GM21526 (cell line): ENCODE results near the gene NPR1.
"Not testable (repeated sequence)": the region's sequence is repeated elsewhere in the genome, so short reads cannot be mapped to it uniquely, and the experiment has no call there.

Source experiments
- ATAC-seq: cut with Tn5 transposase; IDR thresholded peaks from one replicate; pipeline ENCODE4 v1.9.1; 2021; ENCODE audit warnings: moderate library complexity; ENCODE audit not compliant: unreplicated experiment, low FRiP score

NPR1 gene

DNA sequence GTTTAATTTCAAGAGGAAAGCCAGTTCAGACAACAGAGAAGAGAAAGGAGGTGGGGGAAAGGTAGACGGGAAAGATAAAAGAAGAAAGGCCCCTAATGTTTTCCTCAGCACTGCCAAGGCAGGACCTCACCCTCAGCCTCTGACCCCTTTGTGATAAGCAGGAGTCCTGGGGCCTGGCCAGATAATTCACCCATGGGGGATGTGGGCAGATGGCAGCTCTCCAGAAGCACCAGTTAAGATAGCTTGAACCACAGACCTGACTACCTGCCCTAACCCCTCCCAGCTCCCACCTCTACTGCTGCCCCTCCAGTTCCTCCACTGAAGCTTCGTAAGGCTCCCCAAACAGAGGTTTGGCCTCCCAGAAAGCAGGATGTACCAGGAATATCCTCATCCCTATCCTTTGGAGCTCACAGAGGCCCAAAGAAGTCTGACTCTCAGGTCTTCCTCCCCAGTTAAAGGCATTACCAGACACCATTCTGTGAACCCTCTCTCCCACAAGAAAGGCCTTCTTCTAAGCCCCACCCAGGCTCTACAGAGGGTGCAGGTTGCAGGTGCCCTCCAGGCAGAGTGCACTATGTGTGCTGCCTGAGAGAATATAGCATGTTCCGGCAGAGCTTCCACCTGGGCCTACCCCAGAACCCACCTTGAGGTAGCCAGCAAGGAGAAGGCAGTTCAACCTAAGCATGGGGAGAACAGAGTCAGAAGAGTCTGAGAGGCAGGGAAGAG is 29.2 kb upstream of the NPR1 start:
- no peak for ATAC-seq

DNA sequence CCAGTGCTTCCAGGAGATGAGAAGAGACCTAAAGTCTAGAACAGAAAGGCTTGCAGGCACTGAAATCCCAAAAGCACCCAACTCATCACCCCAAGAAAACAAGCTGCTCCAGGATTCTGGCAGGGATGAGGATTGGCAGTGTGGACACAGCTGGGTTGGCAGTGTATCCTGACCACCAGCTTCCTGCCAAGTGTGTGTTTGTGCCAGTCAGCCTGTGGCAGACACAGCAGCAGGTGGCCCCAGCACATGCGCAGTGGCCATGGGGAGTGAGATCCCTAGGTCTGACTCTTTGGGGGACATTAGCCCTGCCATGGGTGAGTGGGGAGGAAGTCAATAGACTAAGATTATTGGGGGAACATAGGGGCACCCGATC is 28.6 kb upstream of the NPR1 start:
- ATAC-seq: no peak

DNA sequence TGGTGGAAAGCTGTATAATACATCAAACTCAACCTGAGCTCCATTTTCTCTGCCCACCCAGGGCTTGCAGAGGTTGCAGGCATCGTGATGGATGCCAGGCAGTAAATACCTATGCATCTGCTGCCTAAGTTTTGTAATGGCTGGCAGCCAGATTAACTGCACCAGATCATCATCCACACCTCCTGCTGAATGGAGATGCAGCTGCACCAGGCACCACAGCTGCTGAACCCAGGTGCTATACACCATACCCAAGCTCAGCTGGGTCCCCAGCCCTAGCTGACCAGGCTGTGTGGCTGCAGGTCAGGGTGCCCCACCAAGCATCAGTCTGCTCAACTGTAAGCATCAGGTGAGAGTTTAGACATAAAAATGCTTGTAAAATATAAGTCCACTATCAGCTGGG is 26.7 kb upstream of the NPR1 start:
- ATAC-seq: no peak

DNA sequence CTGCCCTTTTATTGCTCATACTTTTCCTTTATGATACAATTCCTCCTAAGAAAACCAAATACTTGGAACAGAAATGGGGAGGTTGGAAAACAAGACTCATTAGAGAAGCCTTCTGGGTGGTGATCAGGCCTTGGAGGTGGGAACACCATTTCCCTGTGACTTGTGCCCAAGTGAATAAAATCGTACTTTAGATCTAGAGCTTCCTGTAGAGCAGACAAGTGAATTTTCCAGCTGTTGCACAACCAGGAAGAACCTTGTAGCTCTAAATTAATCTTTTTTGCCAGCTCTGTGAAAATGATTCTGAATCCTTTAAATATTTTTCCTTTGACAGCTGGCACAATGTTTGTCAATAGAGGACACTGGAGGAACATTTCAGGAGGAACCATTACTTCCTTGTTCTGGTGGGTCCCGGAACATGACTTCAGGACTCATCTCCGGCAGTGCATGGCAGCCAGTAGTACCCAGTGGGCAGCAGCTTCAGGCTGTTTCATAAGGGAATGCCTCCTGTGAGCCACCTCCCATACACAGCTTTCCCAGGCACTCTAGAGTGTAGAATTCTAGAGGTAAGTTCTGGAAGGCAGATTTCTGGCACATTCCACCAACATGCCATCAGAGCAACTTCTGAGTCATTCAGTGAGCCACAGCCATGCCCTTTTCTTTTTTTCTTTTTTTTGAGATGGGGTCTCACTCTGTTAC is 25.5 kb upstream of the NPR1 start:
- ATAC-seq: no peak

DNA sequence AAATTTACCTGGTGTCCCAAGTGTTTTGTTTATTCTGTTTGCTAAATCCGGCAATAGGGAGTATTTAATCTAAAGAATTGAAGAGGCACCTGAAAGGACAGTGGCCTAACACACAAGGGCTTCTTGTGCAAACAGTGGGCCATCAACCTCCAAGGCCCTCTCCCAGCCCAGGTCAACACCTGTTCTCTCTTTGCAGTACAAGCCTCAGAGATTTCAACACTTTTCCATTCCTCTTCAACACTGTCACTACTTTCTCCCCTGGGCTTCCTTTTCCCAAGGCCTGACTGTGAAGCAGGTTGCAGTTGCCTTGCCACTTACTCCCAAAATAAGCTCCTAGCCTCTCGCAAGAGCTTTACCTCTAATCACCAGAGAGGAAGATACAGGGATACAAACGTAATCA is 23.2 kb upstream of the NPR1 start:
- ATAC-seq: no peak

DNA sequence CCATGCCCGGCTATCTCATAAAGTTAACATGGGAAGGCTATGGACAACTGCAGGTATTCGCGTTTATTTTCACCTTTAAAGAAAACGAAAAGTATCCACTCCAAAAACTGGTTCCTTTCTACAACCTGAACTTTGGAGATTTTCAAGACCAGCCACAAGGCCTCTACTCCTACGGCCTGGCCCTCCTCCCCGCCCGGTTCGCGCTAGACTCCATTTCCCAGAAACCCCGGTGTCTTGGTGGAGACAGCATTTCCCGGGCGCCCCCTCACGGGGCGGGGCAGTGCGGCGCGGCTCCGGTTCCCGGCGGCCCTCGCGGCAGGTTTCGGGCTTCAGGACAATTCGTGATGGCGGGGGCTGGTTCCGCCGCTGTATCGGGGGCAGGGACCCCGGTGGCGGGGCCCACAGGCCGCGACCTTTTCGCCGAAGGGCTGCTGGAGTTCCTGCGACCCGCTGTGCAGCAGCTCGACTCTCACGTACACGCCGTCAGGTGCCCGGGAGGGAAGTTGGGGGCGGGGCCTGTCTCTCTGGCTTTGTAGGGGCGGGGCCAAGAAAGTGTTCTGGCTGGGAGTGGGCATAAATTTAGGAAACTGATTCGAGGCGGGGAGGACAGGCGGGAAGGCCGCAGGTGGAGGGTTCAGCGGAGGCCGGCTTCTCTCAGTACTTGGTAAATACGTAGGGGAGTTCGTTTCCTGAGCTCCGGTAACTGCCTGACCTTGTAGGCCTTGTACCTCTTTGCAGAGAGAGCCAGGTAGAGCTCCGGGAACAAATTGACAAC is 19.9 kb upstream of the NPR1 start, which contains the start of gene SNAPIN:
SNAPIN (plus strand) TSS at position 304 of the 775 bp plus-strand sequence; CDS start at position 345, 41 bp downstream.
- ATAC-seq: peak; percentile 75

DNA sequence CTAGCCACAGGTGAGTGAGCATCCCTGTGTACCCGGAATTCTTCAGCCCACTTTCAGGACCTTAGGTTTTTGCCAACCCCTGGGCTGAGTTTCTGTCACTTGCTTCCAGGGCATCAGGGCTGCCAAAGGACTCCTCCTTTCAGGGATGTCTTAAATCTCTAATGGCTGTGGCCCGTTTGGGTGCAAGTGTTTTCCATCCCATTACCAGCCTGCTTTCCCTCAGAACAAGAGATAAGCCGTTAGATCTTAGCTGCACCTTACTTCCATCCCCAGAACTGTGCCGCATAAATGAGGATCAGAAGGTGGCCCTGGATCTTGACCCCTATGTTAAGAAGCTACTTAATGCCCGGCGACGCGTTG is 19.3 kb upstream of the NPR1 start:
- ATAC-seq: peak; percentile 3

DNA sequence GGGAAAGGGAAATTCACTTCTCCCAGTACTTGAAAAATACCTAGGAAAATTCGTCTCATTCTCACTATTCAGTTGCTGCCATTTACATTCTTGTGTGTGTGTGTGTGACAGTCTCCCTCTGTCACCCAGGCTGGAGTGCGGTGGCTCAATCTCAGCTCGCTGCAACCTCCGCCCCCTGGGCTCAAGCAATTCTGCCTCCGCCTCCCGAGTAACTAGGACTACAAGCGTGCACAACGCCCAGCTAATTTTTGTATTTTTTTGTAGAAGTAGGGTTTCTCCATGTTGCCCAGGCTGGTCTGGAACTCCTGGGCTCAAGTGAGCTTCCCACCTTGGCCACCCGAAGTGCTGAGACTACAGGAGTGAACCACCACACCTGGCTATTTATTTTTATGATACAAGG is 18.8 kb upstream of the NPR1 start:
- ATAC-seq: no peak

DNA sequence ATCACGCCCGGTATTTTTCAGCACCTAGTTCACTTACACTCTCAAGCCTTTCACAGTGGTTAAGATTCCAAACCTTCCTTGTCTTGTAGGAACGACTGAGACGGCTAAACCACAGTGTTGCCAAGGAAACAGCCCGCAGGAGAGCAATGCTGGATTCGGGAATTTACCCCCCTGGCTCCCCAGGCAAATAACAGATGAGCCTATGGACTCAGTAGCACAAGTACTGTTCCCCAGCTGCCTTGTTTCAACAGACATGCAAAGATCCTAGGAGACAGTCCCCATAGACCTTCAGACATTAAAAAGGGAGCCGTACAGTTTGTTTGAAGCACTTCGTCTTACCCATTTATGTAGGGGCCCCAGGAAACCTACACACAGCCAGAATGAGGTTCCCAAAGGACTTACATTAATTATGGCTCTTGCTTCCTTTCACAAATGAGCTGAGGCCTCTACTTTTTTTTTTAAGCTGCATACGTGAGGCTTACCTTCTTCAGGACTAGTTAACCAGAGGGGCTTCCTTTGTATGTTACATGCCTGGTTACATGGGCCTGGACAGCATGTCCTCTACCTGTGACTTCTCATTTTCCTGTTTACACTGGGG is 17.3 kb upstream of the NPR1 start:
- ATAC-seq: no peak

DNA sequence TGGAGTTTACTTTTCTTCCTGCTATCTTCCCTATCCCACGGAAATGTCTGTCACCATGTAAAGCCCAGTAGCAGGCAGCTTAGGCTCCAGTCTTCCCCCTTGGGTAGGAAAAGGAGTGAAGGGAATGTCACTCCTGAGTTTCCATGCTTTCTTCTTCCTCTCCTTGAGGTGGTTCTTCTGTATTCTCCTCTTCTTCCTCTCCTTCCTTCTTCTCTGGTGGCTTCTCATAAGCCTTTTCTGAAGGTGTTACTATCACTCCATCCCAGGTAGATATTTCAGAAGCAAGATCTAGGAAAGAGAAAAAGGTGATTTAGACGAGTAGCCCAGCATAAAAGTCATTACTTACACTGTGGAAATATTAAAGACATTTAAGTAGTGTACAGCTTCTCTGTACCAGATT is 16.2 kb upstream of the NPR1 start:
- ATAC-seq: no peak

DNA sequence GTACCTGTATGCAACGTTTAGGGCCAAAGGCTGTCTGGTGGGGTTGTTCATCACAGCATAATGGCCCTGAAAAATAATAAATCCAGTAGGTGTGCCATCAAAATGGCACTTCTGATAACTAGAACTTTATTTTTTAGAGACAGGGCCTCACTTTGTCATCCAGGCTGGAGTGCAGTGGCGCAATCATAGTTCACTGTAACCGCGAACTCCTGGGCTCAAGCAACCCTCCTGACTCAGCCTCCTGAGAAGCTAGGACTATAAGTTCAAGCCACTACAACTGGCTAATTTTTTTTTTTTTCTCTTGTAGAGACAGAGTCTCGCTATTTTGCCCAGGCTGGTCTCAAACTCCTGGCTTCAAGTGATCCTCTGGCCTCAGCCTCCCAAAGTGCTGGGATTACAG is 15.3 kb upstream of the NPR1 start:
- ATAC-seq: no peak

DNA sequence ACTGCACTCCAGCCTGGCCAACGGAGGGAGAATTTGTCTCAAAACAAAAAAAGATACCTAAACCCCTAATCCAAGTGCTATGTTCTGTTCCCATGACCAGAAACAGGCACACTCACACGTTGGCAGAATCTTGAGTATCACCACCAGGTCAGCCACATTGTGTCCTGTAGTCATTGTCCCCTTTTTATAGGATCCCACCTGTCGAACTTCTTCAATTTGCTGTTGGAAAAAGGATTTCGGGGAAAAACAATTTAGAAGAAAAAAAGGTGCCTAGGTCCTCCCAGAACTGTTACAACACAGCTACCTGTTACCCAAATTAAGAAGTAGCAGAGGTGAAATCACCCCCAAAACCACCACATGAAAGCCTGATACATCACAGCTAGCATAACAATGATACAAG is 11.0 kb upstream of the NPR1 start:
- no peak for ATAC-seq

DNA sequence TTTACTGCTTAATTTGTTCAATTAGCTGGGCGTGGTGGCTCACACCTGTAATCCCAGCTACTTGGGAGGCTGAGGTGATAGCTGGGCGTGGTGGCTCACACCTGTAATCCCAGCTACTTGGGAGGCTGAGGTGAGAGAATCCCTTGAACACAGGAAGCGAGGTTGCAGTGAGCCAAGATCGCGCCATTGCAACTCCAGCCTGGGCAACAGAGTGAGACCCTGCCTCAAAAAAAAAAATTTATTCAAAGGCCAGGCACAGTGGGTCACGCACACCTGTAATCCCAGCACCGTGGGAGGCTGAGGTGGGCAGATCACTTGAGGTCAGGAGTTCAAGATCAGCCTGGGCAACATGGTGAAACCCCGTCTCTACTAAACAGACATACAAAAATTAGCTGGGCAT is 9.8 kb upstream of the NPR1 start:
- ATAC-seq: not testable (repeated sequence)

DNA sequence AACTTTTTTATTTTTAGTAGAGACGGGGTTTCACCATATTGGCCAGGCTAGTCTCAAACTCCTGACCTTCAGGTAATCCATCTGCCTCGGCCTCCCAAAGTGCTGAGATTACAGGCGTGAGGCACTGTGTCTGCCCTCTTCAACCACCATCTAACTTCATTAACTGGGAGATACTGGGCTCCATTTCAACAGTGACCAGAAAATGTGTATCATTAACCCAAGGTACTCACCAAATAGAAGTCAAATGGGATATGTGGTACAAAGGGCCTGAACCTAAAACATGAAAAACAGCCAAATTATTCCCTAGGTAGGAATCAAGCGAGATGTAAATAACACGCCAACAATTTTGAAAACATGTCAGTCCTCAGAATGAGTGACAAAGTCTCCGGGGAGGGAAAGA is 8.9 kb upstream of the NPR1 start:
- no peak for ATAC-seq

DNA sequence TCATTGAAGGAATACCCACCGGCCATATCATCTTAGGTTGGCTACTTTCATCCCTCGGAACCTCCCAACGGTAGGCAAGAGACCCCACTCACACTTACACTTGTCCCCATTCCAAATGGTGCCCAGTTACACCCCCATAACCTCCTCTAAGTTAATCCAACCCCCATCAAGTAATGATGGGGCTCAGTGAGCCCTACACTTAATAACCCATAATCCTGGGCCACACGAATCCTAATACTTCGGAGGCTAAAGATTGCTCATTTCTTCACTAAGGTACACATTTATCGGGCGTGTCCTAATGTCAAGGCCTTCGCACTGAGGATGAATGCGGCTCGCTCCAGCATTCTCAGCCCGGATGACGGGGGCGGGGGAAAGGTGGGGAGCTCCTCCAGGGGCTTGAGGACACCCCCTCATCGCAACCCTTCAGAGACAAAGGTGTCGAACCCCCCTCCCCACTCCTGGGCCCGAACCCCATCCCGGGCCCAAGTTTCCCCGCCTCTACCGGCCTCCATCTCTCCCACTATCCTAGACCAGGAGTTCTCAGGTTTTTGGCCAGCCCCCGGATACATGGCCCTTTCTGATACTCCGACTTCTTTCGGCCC is 8.1 kb upstream of the NPR1 start:
- ATAC-seq: no peak

DNA sequence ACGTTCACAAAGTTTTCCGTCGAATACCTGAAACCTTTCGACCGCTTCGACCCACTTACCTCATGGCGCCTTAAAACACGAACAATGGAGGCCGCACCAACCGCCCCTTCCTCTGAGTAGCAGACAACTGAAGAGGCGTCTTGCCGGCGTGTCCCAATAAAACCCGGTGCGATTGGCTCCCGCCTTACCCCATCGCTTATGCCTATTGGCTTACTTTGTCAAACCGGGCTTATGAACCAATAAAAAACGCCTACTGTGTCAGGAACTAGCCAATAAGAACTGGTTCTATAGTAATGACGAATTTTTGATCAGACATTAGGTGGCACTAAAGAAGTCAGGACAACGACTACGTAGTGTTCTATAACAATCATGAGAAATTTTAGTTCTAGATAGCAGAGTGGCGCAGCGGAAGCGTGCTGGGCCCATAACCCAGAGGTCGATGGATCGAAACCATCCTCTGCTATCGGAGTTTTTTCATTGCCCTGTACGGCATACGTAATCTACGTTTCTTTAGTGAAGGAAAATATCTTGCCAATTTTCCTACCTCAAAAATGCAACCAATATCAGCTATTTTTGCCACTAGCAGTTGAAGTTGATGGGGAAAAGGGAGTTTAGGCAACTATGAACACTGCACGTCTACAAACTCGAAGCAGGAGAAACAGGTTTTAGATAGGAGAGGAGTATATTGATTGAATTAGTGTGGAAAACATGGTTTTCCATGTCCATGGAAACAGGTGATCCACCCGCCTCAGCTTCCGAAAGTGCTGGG is 7.4 kb upstream of the NPR1 start, which contains the start of gene ILF2:
ILF2 (minus strand) TSS at position 135 of the 769 bp plus-strand sequence; CDS start at position 64, 71 bp downstream.
- ATAC-seq: peak; percentile 84

DNA sequence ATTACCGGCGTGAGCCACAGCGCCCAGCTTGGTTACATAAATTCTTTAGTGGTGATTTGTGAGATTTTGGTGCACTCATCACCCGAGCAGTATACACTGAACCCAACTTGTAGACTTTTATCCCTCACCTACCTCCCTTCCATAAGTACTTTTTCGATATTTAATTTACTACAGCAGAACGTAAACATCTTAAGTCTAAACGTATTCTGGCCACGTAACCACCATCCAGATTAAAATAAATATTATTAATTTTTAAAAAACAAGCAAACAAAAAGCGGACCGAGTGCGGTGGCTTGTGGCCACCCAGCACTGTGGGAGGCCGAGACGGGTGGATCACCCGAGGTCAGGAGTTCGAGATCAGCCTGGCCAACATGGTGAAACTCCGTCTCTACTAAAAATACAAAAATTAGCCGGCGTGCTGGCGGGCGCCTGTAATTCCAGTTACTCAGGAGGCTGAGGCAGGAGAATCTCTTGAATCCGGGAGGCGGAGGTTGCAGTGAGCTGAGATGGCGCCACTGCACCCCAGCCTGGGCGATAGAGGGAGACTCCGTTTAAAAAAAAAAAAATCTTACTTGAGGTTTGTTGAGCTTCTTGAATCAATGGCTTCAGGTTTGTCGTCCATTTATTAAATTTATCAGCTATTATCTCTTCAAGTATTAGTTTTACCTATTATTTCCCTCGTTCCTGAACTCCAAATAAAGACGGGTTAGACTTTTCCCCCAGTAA is 6.7 kb upstream of the NPR1 start:
- ATAC-seq: peak; percentile 12

DNA sequence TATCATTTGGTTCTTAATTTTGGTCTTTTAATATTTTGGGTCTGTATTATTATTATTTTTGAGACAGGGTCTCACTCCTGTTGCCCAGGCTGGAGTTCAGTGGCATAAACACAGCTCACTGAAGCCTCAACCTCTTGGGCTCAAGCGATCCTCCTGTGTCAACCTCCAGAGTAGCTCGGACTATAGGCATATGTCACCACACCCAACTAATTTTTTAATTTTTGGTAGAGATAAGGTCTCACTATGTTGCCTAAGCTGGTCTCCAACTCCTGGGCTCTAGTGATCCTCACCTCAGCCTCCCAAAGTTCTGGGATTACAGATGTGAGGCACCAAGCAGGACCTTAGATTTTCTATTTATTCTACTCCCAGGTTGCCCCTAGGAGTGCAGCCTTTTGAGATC is 5.0 kb upstream of the NPR1 start:
- no peak for ATAC-seq
